CD4-positive, alpha-beta memory T cell (primary cell): ENCODE data around the gene FAM47E. TPM values are rescaled to one million over a fixed set of nuclear protein-coding genes. Genes with fewer than 3 reads are reported as not detected.

ENCODE experiments used
- CTCF ChIA-PET: fragments of 350-600 bp; sonication (Branson Sonifier 250); formaldehyde crosslinking; loops from one replicate; lab custom pipeline; 2021; ENCODE audit warnings: inconsistent platforms; ENCODE audit not compliant: partially characterized antibody; lab: Charles Lee
- POLR2A ChIA-PET: fragments of 350-600 bp; sonication (Branson Sonifier 250); formaldehyde crosslinking; loops from one replicate; lab custom pipeline; 2021; ENCODE audit not compliant: partially characterized antibody; lab: Charles Lee
- DNase-seq, 5 donors: peaks; one replicate each; pipeline versions ENCODE4 v3.0.0 to v3.0.0-alpha.2; 2020 to 2022; ENCODE audit warnings: mixed read lengths in 1 of 5
- H3K27ac ChIP-seq: one replicate; pipeline ENCODE4 v1.7.0; 2013; ENCODE audit warnings: low read depth, low read length
- H3K27me3 ChIP-seq: 2 replicates; pipeline ENCODE4 v1.7.0; 2013; ENCODE audit warnings: mild to moderate bottlenecking, low read length, moderate library complexity; ENCODE audit not compliant: insufficient read depth
- H3K36me3 ChIP-seq: 2 replicates; pipeline ENCODE4 v1.7.0; 2013; ENCODE audit warnings: mild to moderate bottlenecking, low read length, moderate library complexity; ENCODE audit not compliant: insufficient read depth
- H3K4me1 ChIP-seq: 2 replicates; pipeline ENCODE4 v1.7.0; 2013; ENCODE audit warnings: mild to moderate bottlenecking, low read length, moderate library complexity; ENCODE audit not compliant: insufficient read depth
- H3K4me3 ChIP-seq, 2 donors: one replicate each; pipeline ENCODE4 v1.7.0; 2013; ENCODE audit warnings: low read length in 2 of 2, mild to moderate bottlenecking in 1 of 2
- H3K9me3 ChIP-seq, 2 donors: one replicate each; pipeline ENCODE4 v1.7.0; 2013; ENCODE audit warnings: low read length in 2 of 2, control low read depth in 1 of 2; ENCODE audit not compliant: control insufficient read depth in 1 of 2
- H3K27ac Mint-ChIP-seq, 7 donors: one replicate each; pipeline ENCODE4 v1.8.0; 2020 to 2021; ENCODE audit warnings: mixed read lengths in 7 of 7, mild to moderate bottlenecking in 6 of 7, inconsistent platforms in 3 of 7, moderate library complexity in 3 of 7
- H3K27me3 Mint-ChIP-seq, 2 donors: one replicate each; pipeline ENCODE4 v1.8.0; 2020 to 2021; ENCODE audit warnings: mixed read lengths in 2 of 2
- H3K36me3 Mint-ChIP-seq, 2 donors: one replicate each; pipeline ENCODE4 v1.8.0; 2020 to 2021; ENCODE audit warnings: mixed read lengths in 2 of 2, inconsistent platforms in 1 of 2, mild to moderate bottlenecking in 1 of 2
- H3K4me1 Mint-ChIP-seq, 4 donors: one replicate each; pipeline ENCODE4 v1.8.0; 2020 to 2021; ENCODE audit warnings: mixed read lengths in 4 of 4, mild to moderate bottlenecking in 1 of 4
- H3K4me3 Mint-ChIP-seq, 8 donors: one replicate each; pipeline ENCODE4 v1.8.0; 2020 to 2021; ENCODE audit warnings: mixed read lengths in 8 of 8, mild to moderate bottlenecking in 7 of 8, moderate library complexity in 6 of 8, inconsistent platforms in 3 of 8
- H3K9me3 Mint-ChIP-seq, 8 donors: one replicate each; pipeline ENCODE4 v1.8.0; 2020 to 2021; ENCODE audit warnings: mixed read lengths in 8 of 8, mild to moderate bottlenecking in 5 of 8, inconsistent platforms in 3 of 8, moderate library complexity in 1 of 8
- intact Hi-C: fragments of 100-400 bp; cut with micrococcal nuclease; formaldehyde crosslinking; loops from one replicate; pipeline ENCODE4 v1.15.1; 2023
- polyA plus RNA-seq, 2 donors: library from polyadenylated mRNA; unstranded; fragments of 300-500 nt; fragmentation: Illumina TruSeq; gene quantifications; one replicate each; pipeline ENCODE4 v1.2.3, GENCODE V29; 2021
- total RNA-seq, 2 experiments: library from RNA; stranded (reverse); gene quantifications; one replicate each; pipeline ENCODE4 v1.2.3, GENCODE V29; 2021

Gene FAM47E
- total and polyA plus RNA-seq, 4 experiments from 2014 or later = 0.18 to 0.64 TPM; not detected in 2

GRCh38 chr4:76224171-76224570, 27.4 kb upstream of the FAM47E start:
- intact Hi-C loops = no loop called here
- peaks cover 3 to 11% of the 10 kb centered on the region in 2 donors for H3K27me3 Mint-ChIP-seq

GRCh38 chr4:76226418-76226817, 25.1 kb upstream of the FAM47E start:
- Histone ChIP-seq H3K4me3 (no peak overlapping the region), H3K27me3 (no peaks in the 10 kb centered on the region), H3K36me3 (no peaks in the 10 kb centered on the region), H3K4me1 (no peaks in the 10 kb centered on the region), H3K27ac (no peak overlapping the region), H3K9me3 (no peaks in the 10 kb centered on the region)
- Mint-ChIP-seq H3K36me3 (peaks cover 5 to 17% of the 10 kb centered on the region in 2 donors), H3K27ac (no peak overlapping the region), H3K9me3 (peaks cover 2 to 27% (median 20%) of the 10 kb centered on the region in 8 donors), H3K4me1 (no peaks in the 10 kb centered on the region), H3K4me3 (no peak overlapping the region), H3K27me3 (peaks cover 3 to 16% of the 10 kb centered on the region in 2 donors)
- intact Hi-C loops = no loop called here
- ChIA-PET CTCF (interaction anchor here (1.0 kb wide), 1 partner anchor 46 kb away, joined by 3 read pairs; no protein-coding TSS in a partner anchor), POLR2A (no interaction called here)
- no peak for DNase-seq

More at GRCh38 chr4:76224171-76224570, 27.4 kb upstream of the FAM47E start:
- Histone ChIP-seq H3K4me3 (no peak overlapping the region), H3K4me1 (no peaks in the 10 kb centered on the region), H3K27ac (no peak overlapping the region), H3K9me3 (no peaks in the 10 kb centered on the region), H3K27me3 (no peaks in the 10 kb centered on the region), H3K36me3 (no peaks in the 10 kb centered on the region)
- peaks cover 1 to 17% (median 14%) of the 10 kb centered on the region in 8 donors for H3K9me3 Mint-ChIP-seq
- H3K27ac Mint-ChIP-seq = no peak overlapping the region
- ChIA-PET CTCF (no interaction called here), POLR2A (no interaction called here)
- H3K36me3 Mint-ChIP-seq = peaks cover 4 to 10% of the 10 kb centered on the region in 2 donors
- DNase-seq = no peak
- H3K4me1 Mint-ChIP-seq = no peaks in the 10 kb centered on the region
- H3K4me3 Mint-ChIP-seq = no peak overlapping the region

- Mint-ChIP-seq H3K27me3 (peaks cover 4 to 10% of the 10 kb centered on the region in 2 donors), H3K27ac (no peak overlapping the region), H3K4me1 (peaks cover 0 to 2% (median 0%) of the 10 kb centered on the region in 4 donors), H3K36me3 (peaks cover 5 to 13% of the 10 kb centered on the region in 2 donors), H3K4me3 (no peak overlapping the region), H3K9me3 (peaks cover 2 to 27% (median 20%) of the 10 kb centered on the region in 8 donors)
- ChIA-PET CTCF (no interaction called here), POLR2A (no interaction called here)
- Histone ChIP-seq H3K4me3 (no peak overlapping the region), H3K9me3 (no peaks in the 10 kb centered on the region), H3K4me1 (no peaks in the 10 kb centered on the region), H3K36me3 (no peaks in the 10 kb centered on the region), H3K27ac (no peak overlapping the region), H3K27me3 (no peaks in the 10 kb centered on the region)
- DNase-seq = no peak
- intact Hi-C loops = no loop called here
Measured at GRCh38 chr4:76232681-76233080, 18.8 kb upstream of the FAM47E start.

- no peaks in the 10 kb centered on the region for H3K27me3 ChIP-seq
- H3K4me3 ChIP-seq = no peak overlapping the region
Measured at GRCh38 chr4:76233083-76233482, 18.4 kb upstream of the FAM47E start.

GRCh38 chr4:76233529-76233928, 18.0 kb upstream of the FAM47E start:
- H3K4me1 Mint-ChIP-seq = peaks cover 0 to 2% (median 0%) of the 10 kb centered on the region in 4 donors
- peaks cover 4 to 9% of the 10 kb centered on the region in 2 donors for H3K27me3 Mint-ChIP-seq
- POLR2A ChIA-PET = no interaction called here
- no peaks in the 10 kb centered on the region for H3K27me3 ChIP-seq
- no peak overlapping the region for H3K27ac Mint-ChIP-seq
- intact Hi-C loops = no loop called here
- no peak overlapping the region for H3K27ac ChIP-seq
- no peak for DNase-seq
- no peak overlapping the region for H3K4me3 Mint-ChIP-seq
- H3K9me3 ChIP-seq = no peaks in the 10 kb centered on the region
- H3K9me3 Mint-ChIP-seq = peaks cover 2 to 22% (median 16%) of the 10 kb centered on the region in 8 donors
- no peak overlapping the region for H3K4me3 ChIP-seq
- H3K36me3 ChIP-seq = no peaks in the 10 kb centered on the region
- CTCF ChIA-PET = no interaction called here
- peaks cover 5 to 13% of the 10 kb centered on the region in 2 donors for H3K36me3 Mint-ChIP-seq
- no peaks in the 10 kb centered on the region for H3K4me1 ChIP-seq

More at GRCh38 chr4:76233083-76233482, 18.4 kb upstream of the FAM47E start:
- H3K36me3 ChIP-seq = no peaks in the 10 kb centered on the region
- H3K4me1 ChIP-seq = no peaks in the 10 kb centered on the region
- H3K27me3 Mint-ChIP-seq = peaks cover 4 to 9% of the 10 kb centered on the region in 2 donors
- no peaks in the 10 kb centered on the region for H3K9me3 ChIP-seq
- H3K4me1 Mint-ChIP-seq = peaks cover 0 to 2% (median 0%) of the 10 kb centered on the region in 4 donors
- H3K36me3 Mint-ChIP-seq = peaks cover 5 to 13% of the 10 kb centered on the region in 2 donors
- ChIA-PET POLR2A (no interaction called here), CTCF (no interaction called here)
- H3K9me3 Mint-ChIP-seq = peaks cover 2 to 23% (median 17%) of the 10 kb centered on the region in 8 donors
- intact Hi-C loops = no loop called here
- H3K27ac Mint-ChIP-seq = no peak overlapping the region
- no peak for DNase-seq
- H3K4me3 Mint-ChIP-seq = no peak overlapping the region
- H3K27ac ChIP-seq = no peak overlapping the region

- Mint-ChIP-seq H3K4me3 (no peak overlapping the region), H3K36me3 (peaks cover 2 to 7% of the 10 kb centered on the region in 2 donors), H3K27me3 (peaks cover 2 to 8% of the 10 kb centered on the region in 2 donors), H3K27ac (no peak overlapping the region), H3K4me1 (peaks cover 0 to 2% (median 0%) of the 10 kb centered on the region in 4 donors), H3K9me3 (peaks cover 2 to 19% (median 11%) of the 10 kb centered on the region in 8 donors)
- intact Hi-C loops = no loop called here
- Histone ChIP-seq H3K4me1 (no peaks in the 10 kb centered on the region), H3K9me3 (no peaks in the 10 kb centered on the region), H3K27ac (no peak overlapping the region), H3K36me3 (no peaks in the 10 kb centered on the region), H3K4me3 (no peak overlapping the region), H3K27me3 (no peaks in the 10 kb centered on the region)
- ChIA-PET POLR2A (no interaction called here), CTCF (no interaction called here)
- DNase-seq = no peak
Measured at GRCh38 chr4:76233967-76234678, 17.4 kb upstream of the FAM47E start.

GRCh38 chr4:76234679-76235044, 16.9 kb upstream of the FAM47E start:
- H3K4me3 ChIP-seq = no peak overlapping the region
- Mint-ChIP-seq H3K36me3 (peaks cover 0 to 1% of the 10 kb centered on the region in 2 donors), H3K4me1 (peaks cover 0 to 2% (median 0%) of the 10 kb centered on the region in 4 donors), H3K27me3 (peaks cover 2 to 3% of the 10 kb centered on the region in 2 donors), H3K27ac (no peak overlapping the region), H3K9me3 (peaks cover 0 to 15% (median 8%) of the 10 kb centered on the region in 8 donors), H3K4me3 (no peak overlapping the region)
- H3K9me3 ChIP-seq = peaks cover 0 to 2% of the 10 kb centered on the region in 2 donors
- H3K27ac ChIP-seq = no peak overlapping the region
- CTCF ChIA-PET = no interaction called here
- H3K36me3 ChIP-seq = no peaks in the 10 kb centered on the region
- H3K4me1 ChIP-seq = no peaks in the 10 kb centered on the region
- POLR2A ChIA-PET = no interaction called here
- intact Hi-C loops = no loop called here
- no peaks in the 10 kb centered on the region for H3K27me3 ChIP-seq
- DNase-seq = no peak
